LNCaP clone FGC (cell line): ENCODE results near the gene ANAPC4.

Source experiments
- DNase-seq: peaks from one replicate; pipeline ENCODE4 v3.0.0-alpha.2; 2011; ENCODE audit warnings: low read depth
- H3K4me3 ChIP-seq: 2 replicates; pipeline ENCODE4 v1.5.1; 2011; ENCODE audit warnings: mild to moderate bottlenecking, low read depth, low read length, control low read depth
- CTCF ChIP-seq: IDR thresholded peaks from 2 replicates; pipeline ENCODE4 v1.5.1; 2012; ENCODE audit warnings: mild to moderate bottlenecking; ENCODE audit not compliant: control insufficient read depth, insufficient read depth; ENCODE audit errors: extremely low read depth

Gene ANAPC4

GRCh38 chr4:25417014-25417413 lies 40.0 kb downstream of the ANAPC4 start:
- H3K4me3 ChIP-seq: no peak overlapping the region
- DNase-seq: no peak
- TF ChIP-seq CTCF: no peak

- TF ChIP-seq CTCF: no peak
Observed at GRCh38 chr4:25420931-25421330, 43.9 kb downstream of the ANAPC4 start.

GRCh38 chr4:25421816-25422525 lies 44.9 kb downstream of the ANAPC4 start:
- TF ChIP-seq CTCF: no peak
- DNase-seq: no peak
- H3K4me3 ChIP-seq: no peak overlapping the region

More at GRCh38 chr4:25420931-25421330, 43.9 kb downstream of the ANAPC4 start:
- DNase-seq: no peak
- no peak overlapping the region for H3K4me3 ChIP-seq

GRCh38 chr4:25423548-25423947 lies 46.5 kb downstream of the ANAPC4 start:
- no peak overlapping the region for H3K4me3 ChIP-seq
- DNase-seq: no peak
- no peak for TF ChIP-seq CTCF

GRCh38 chr4:25424539-25425228 lies 47.6 kb downstream of the ANAPC4 start:
- no peak for DNase-seq
- no peak overlapping the region for H3K4me3 ChIP-seq
- no peak for TF ChIP-seq CTCF

- DNase-seq: no peak
- no peak overlapping the region for H3K4me3 ChIP-seq
- no peak for TF ChIP-seq CTCF
Observed at GRCh38 chr4:25425361-25425760, 48.3 kb downstream of the ANAPC4 start.
